ENCODE measurements around the gene RNF128. TPM values are rescaled to one million over a fixed set of nuclear protein-coding genes. Genes with fewer than 3 reads are reported as not detected.

RNF128 gene
- polyA plus RNA-seq, 1 of the 3 experiments (the other 2 are of a cell fraction) = not detected

DNA sequence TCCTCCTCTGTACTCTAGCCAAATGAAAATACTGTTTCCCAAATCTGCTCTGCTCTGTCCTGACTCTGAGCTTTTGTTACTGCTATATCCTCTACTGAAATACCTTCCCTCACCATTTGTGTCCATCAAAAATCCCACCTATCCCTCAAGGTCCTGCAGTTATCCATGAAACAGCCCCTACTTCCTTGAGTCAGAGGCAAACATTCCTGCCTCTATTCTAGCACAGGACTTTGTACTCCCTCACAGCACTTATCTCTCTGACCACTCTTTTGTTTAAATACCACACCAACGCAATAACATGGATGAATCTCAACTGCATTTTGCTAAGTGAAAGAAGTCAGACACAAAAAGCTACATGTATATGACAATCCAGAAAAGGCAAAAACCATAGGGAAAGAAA lies 10.5 kb upstream of the RNF128 start:
- no peak overlapping the region for H3K9ac ChIP-seq
- WGBS (ENCODE audit: low lambda C conversion rate) = 36% methylated on average over 1 of the region's 1 CpG
- H4K20me1 ChIP-seq (ENCODE audit: insufficient read depth) = no peaks in the 10 kb centered on the region
- peaks cover 57% of the 10 kb centered on the region for H3K27me3 ChIP-seq (ENCODE audit: insufficient read depth)
- H3K27ac ChIP-seq (ENCODE audit: low read depth in 2 of 2, low read length in 1 of 2) = no peak overlapping the region
- TF ChIP-seq JUND (IDR thresholded peaks at IDR 0.05) (no peak), RCOR1 (IDR thresholded peaks at IDR 0.05; ENCODE audit: low read length) (no peak), MXI1 (IDR thresholded peaks at IDR 0.05; ENCODE audit: low read depth, low read length) (no peak), MEF2A (IDR thresholded peaks at IDR 0.05; ENCODE audit: borderline replicate concordance, low read depth) (no peak), ELF1 (IDR thresholded peaks at IDR 0.05) (no peak), SIN3A (IDR thresholded peaks at IDR 0.05; ENCODE audit: borderline replicate concordance, low read depth, low read length) (no peak), CHD2 (IDR thresholded peaks at IDR 0.05; ENCODE audit: low read length, partially characterized antibody) (no peak)
- POLR2A ChIA-PET = no interaction called here
- H3K9me3 ChIP-seq = no peaks in the 10 kb centered on the region
- H3K4me2 ChIP-seq = no peak overlapping the region
- no peaks in the 10 kb centered on the region for H3K9me2 ChIP-seq
- no peaks in the 10 kb centered on the region for H3K4me1 ChIP-seq (ENCODE audit: control insufficient read depth in 1 of 2, insufficient read depth in 2 of 2, low read depth in 1 of 2, low read length in 1 of 2)
- no peak overlapping the region for H3K4me3 ChIP-seq (ENCODE audit: low read depth in 2 of 2, low read length in 1 of 2)
- no peak for DNase-seq
- H3K36me3 ChIP-seq (replicated peaks in 1 of 2; ENCODE audit: control insufficient read depth in 1 of 2, insufficient read depth in 2 of 2, low read length in 1 of 2) = no peaks in the 10 kb centered on the region
- no peaks in the 10 kb centered on the region for H3F3A ChIP-seq (replicated peaks; ENCODE audit: insufficient read depth)
- H3K79me2 ChIP-seq (ENCODE audit: insufficient read depth) = no peaks in the 10 kb centered on the region
- H2AFZ ChIP-seq (ENCODE audit: low read depth) = no peak overlapping the region
- CTCF ChIA-PET = no interaction called here

DNA sequence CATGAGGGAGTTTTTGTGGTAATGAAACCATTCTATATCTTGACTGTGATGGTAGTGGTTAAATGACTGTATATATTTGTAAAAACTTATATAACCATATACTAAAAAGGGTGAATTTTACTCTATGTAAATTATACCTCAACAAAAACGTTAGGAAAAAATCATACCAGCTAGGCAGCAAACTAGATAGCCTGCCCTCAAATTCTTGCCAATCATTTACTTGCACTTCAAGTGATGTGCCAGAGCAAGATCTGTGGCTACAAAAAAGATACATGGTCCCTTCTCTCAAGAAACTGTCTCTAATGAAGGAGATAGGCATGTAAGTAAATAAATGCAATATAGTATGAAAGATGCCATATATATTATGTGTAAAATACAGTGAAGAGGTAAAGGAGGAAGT lies 10.0 kb upstream of the RNF128 start:
- Histone ChIP-seq H3K9me3 (no peaks in the 10 kb centered on the region), H4K20me1 (ENCODE audit: insufficient read depth) (no peaks in the 10 kb centered on the region), H3K4me3 (ENCODE audit: low read depth in 2 of 2, low read length in 1 of 2) (no peak overlapping the region), H3K4me2 (no peak overlapping the region), H3K9ac (no peak overlapping the region), H3K27me3 (ENCODE audit: insufficient read depth) (peaks cover 60% of the 10 kb centered on the region), H3K9me2 (no peaks in the 10 kb centered on the region), H3K27ac (ENCODE audit: low read depth in 2 of 2, low read length in 1 of 2) (no peak overlapping the region), H3K36me3 (replicated peaks in 1 of 2; ENCODE audit: control insufficient read depth in 1 of 2, insufficient read depth in 2 of 2, low read length in 1 of 2) (no peaks in the 10 kb centered on the region), H2AFZ (ENCODE audit: low read depth) (no peak overlapping the region), H3K79me2 (ENCODE audit: insufficient read depth) (no peaks in the 10 kb centered on the region), H3F3A (replicated peaks; ENCODE audit: insufficient read depth) (no peaks in the 10 kb centered on the region), H3K4me1 (ENCODE audit: control insufficient read depth in 1 of 2, insufficient read depth in 2 of 2, low read depth in 1 of 2, low read length in 1 of 2) (no peaks in the 10 kb centered on the region)
- WGBS (ENCODE audit: low lambda C conversion rate) = 3% methylated on average over 1 of the region's 1 CpG
- TF ChIP-seq RFX5 (IDR thresholded peaks at IDR 0.05; ENCODE audit: low read length) = no peak
- TF ChIP-seq EP300 (IDR thresholded peaks at IDR 0.05; ENCODE audit: borderline replicate concordance in 1 of 2, low read depth in 1 of 2, low read length in 1 of 2) = no peak
- TF ChIP-seq, protein P1, sequence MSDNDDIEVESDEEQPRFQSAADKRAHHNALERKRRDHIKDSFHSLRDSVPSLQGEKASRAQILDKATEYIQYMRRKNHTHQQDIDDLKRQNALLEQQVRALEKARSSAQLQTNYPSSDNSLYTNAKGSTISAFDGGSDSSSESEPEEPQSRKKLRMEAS (IDR thresholded peaks at IDR 0.05; ENCODE audit: low read depth) = no peak
- TF ChIP-seq SMC3 (IDR thresholded peaks at IDR 0.05; ENCODE audit: low read depth, low read length) = no peak
- TF ChIP-seq YY1 (IDR thresholded peaks at IDR 0.05; ENCODE audit: low read depth) = no peak
- TF ChIP-seq, protein P2, sequence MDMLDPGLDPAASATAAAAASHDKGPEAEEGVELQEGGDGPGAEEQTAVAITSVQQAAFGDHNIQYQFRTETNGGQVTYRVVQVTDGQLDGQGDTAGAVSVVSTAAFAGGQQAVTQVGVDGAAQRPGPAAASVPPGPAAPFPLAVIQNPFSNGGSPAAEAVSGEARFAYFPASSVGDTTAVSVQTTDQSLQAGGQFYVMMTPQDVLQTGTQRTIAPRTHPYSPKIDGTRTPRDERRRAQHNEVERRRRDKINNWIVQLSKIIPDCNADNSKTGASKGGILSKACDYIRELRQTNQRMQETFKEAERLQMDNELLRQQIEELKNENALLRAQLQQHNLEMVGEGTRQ (IDR thresholded peaks at IDR 0.05; ENCODE audit: borderline replicate concordance, low read depth, low read length) = no peak
- no peak for TF ChIP-seq GATA2 (CRISPR knock-in tag; IDR thresholded peaks at IDR 0.05)
- TF ChIP-seq RCOR1 (IDR thresholded peaks at IDR 0.05; ENCODE audit: low read length) = no peak
- TF ChIP-seq FOXM1 (IDR thresholded peaks at IDR 0.05; ENCODE audit: low read depth) = no peak
- no peak for TF ChIP-seq MEF2A (IDR thresholded peaks at IDR 0.05; ENCODE audit: borderline replicate concordance, low read depth)
- no peak for TF ChIP-seq MXI1 (IDR thresholded peaks at IDR 0.05; ENCODE audit: low read depth, low read length)
- TF ChIP-seq TAF1 (IDR thresholded peaks at IDR 0.05; ENCODE audit: borderline replicate concordance, low read depth, low read length) = no peak
- TF ChIP-seq, protein P3, sequence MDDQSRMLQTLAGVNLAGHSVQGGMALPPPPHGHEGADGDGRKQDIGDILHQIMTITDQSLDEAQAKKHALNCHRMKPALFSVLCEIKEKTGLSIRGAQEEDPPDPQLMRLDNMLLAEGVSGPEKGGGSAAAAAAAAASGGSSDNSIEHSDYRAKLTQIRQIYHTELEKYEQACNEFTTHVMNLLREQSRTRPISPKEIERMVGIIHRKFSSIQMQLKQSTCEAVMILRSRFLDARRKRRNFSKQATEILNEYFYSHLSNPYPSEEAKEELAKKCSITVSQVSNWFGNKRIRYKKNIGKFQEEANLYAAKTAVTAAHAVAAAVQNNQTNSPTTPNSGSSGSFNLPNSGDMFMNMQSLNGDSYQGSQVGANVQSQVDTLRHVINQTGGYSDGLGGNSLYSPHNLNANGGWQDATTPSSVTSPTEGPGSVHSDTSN (IDR thresholded peaks at IDR 0.05) = no peak
- no peak for TF ChIP-seq SIN3A (IDR thresholded peaks at IDR 0.05; ENCODE audit: borderline replicate concordance, low read depth, low read length)
- ChIA-PET POLR2A (no interaction called here), CTCF (no interaction called here)
- no peak for DNase-seq
